GM13976 (cell line): Measurements from ENCODE around the gene CHRNA3.

ENCODE experiments used
- DNase-seq: peaks from one replicate; pipeline ENCODE4 v3.0.0; 2012; ENCODE audit warnings: low spot score
- CTCF ChIP-seq: IDR thresholded peaks from 2 replicates; pipeline ENCODE4 v1.5.1; 2012; ENCODE audit warnings: borderline replicate concordance, mild to moderate bottlenecking; ENCODE audit not compliant: insufficient read depth; ENCODE audit errors: extremely low read depth, missing control alignments, control extremely low read depth
- in situ Hi-C: fragments of 300-500 bp; cut with MboI; formaldehyde crosslinking; loops from one replicate; pipeline ENCODE4 v1.12.0; 2022; ENCODE audit warnings: low sequenced_read_pairs, mixed read lengths, inconsistent platforms; ENCODE audit not compliant: unreplicated experiment

CHRNA3 gene

GRCh38 chr15:78661001-78661400 is 40.2 kb upstream of the CHRNA3 start:
- no peak for TF ChIP-seq CTCF
- DNase-seq, result no peak
- in situ Hi-C loops, result no loop called here

GRCh38 chr15:78660584-78660983 is 39.8 kb upstream of the CHRNA3 start:
- no peak for DNase-seq
- TF ChIP-seq CTCF, result no peak
- in situ Hi-C loops, result no loop called here

- in situ Hi-C loops, result no loop called here
- no peak for TF ChIP-seq CTCF
- no peak for DNase-seq
These were observed 38.0 kb upstream of the CHRNA3 start for GRCh38 chr15:78658823-78659222.

- in situ Hi-C loops, result no loop called here
- DNase-seq, result no peak
- no peak for TF ChIP-seq CTCF
These were observed 33.5 kb upstream of the CHRNA3 start for GRCh38 chr15:78654272-78654671.

- TF ChIP-seq CTCF, result no peak
- no peak for DNase-seq
- in situ Hi-C loops, result no loop called here
These were observed 31.3 kb upstream of the CHRNA3 start for GRCh38 chr15:78651930-78652615.

- in situ Hi-C loops, result no loop called here
- no peak for DNase-seq
- TF ChIP-seq CTCF, result no peak
These were observed 30.2 kb upstream of the CHRNA3 start for GRCh38 chr15:78651007-78651406.

GRCh38 chr15:78650022-78650421 is 29.2 kb upstream of the CHRNA3 start:
- TF ChIP-seq CTCF, result no peak

More at GRCh38 chr15:78650022-78650421, 29.2 kb upstream of the CHRNA3 start:
- DNase-seq, result no peak
- in situ Hi-C loops, result no loop called here
